GM18867 (cell line): ENCODE measurements around the gene MRPS6.

Experiments used
- ATAC-seq: cut with Tn5 transposase; IDR thresholded peaks from one replicate; pipeline ENCODE4 v1.9.1; 2021; ENCODE audit warnings: mild to moderate bottlenecking, moderate library complexity; ENCODE audit not compliant: unreplicated experiment

MRPS6 gene

GRCh38 chr21:34177919-34178567 lies 104.7 kb downstream of the MRPS6 start:
- no peak for ATAC-seq

GRCh38 chr21:34179204-34179935 lies 106.0 kb downstream of the MRPS6 start:
- no peak for ATAC-seq

- no peak for ATAC-seq
Observed at GRCh38 chr21:34180407-34180806, 107.0 kb downstream of the MRPS6 start.

GRCh38 chr21:34180826-34181359 lies 107.5 kb downstream of the MRPS6 start:
- no peak for ATAC-seq

- ATAC-seq: no peak
Observed at GRCh38 chr21:34181431-34182039, 108.2 kb downstream of the MRPS6 start.

- ATAC-seq: no peak
Observed at GRCh38 chr21:34182436-34182835, 109.1 kb downstream of the MRPS6 start.

- ATAC-seq: no peak
Observed at GRCh38 chr21:34183331-34183928, 110.1 kb downstream of the MRPS6 start.

GRCh38 chr21:34184232-34184631 lies 110.9 kb downstream of the MRPS6 start:
- ATAC-seq: no peak

GRCh38 chr21:34185026-34185750 lies 111.8 kb downstream of the MRPS6 start:
- no peak for ATAC-seq

GRCh38 chr21:34186109-34186719 lies 112.8 kb downstream of the MRPS6 start:
- ATAC-seq: no peak

GRCh38 chr21:34187935-34188334 lies 114.6 kb downstream of the MRPS6 start:
- ATAC-seq: no peak

GRCh38 chr21:34189506-34189905 lies 116.1 kb downstream of the MRPS6 start:
- no peak for ATAC-seq

- ATAC-seq: no peak
Observed at GRCh38 chr21:34190576-34191321, 117.4 kb downstream of the MRPS6 start.

GRCh38 chr21:34191876-34192275 lies 118.5 kb downstream of the MRPS6 start:
- no peak for ATAC-seq
